H7 (cell line): ENCODE results near the gene CCDC33. TPM values are rescaled to one million over a fixed set of nuclear protein-coding genes. Genes with fewer than 3 reads are reported as not detected.

Source experiments
- DNase-seq: peaks from one replicate; pipeline ENCODE4 v3.0.0; 2012
- H3K27me3 ChIP-seq: 2 replicates; pipeline ENCODE4 v1.6.0; 2011; ENCODE audit warnings: mild to moderate bottlenecking, low read length; ENCODE audit not compliant: control insufficient read depth, insufficient read depth
- H3K36me3 ChIP-seq: replicated peaks from 2 replicates; pipeline ENCODE4 v1.5.1; 2011; ENCODE audit warnings: low read length; ENCODE audit not compliant: control insufficient read depth, insufficient read depth
- H3K4me3 ChIP-seq: 2 replicates; pipeline ENCODE4 v1.5.1; 2011; ENCODE audit warnings: low read depth, mild to moderate bottlenecking, control low read depth, low read length, moderate library complexity; ENCODE audit not compliant: insufficient read depth
- total RNA-seq: library from RNA; depleted of rRNA; stranded (reverse); fragments of >200 nt; shearing (Covaris generic); gene quantifications from 2 replicates; pipeline ENCODE4 v1.2.3, GENCODE V29; 2014

Gene CCDC33
- total RNA-seq, 1 experiment from 2014 or later, result 4.8 TPM

- Histone ChIP-seq H3K4me3 (no peak overlapping the region), H3K36me3 (no peaks in the 10 kb centered on the region), H3K27me3 (peaks cover 15% of the 10 kb centered on the region)
- DNase-seq, result no peak
Measured at GRCh38 chr15:74214324-74215021, 21.7 kb upstream of the CCDC33 start.

DNA sequence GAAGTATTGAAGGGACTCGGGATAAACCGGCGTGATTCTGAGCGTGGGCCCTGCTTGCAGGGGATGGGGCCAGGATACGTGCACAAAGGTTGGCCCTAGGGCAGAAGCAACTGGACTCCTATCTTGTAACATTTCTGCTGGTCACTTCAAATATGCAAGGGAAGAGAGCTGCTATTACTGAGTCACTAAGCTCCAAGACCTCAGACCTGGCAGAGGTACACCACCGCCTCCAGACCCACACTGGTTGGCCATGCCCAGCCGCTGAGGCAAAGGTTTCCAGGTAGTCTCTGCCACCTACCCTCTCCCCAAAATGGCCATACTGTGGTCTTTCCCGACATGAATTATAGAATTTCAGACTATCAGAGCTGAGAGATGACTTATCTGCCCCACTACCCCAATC is 20.2 kb upstream of the CCDC33 start:
- H3K27me3 ChIP-seq, result peaks cover 28% of the 10 kb centered on the region
- no peak for DNase-seq
- no peaks in the 10 kb centered on the region for H3K36me3 ChIP-seq
- no peak overlapping the region for H3K4me3 ChIP-seq

GRCh38 chr15:74216949-74217348 is 19.2 kb upstream of the CCDC33 start:
- no peak for DNase-seq
- Histone ChIP-seq H3K36me3 (no peaks in the 10 kb centered on the region), H3K4me3 (no peak overlapping the region), H3K27me3 (peaks cover 37% of the 10 kb centered on the region)

DNA sequence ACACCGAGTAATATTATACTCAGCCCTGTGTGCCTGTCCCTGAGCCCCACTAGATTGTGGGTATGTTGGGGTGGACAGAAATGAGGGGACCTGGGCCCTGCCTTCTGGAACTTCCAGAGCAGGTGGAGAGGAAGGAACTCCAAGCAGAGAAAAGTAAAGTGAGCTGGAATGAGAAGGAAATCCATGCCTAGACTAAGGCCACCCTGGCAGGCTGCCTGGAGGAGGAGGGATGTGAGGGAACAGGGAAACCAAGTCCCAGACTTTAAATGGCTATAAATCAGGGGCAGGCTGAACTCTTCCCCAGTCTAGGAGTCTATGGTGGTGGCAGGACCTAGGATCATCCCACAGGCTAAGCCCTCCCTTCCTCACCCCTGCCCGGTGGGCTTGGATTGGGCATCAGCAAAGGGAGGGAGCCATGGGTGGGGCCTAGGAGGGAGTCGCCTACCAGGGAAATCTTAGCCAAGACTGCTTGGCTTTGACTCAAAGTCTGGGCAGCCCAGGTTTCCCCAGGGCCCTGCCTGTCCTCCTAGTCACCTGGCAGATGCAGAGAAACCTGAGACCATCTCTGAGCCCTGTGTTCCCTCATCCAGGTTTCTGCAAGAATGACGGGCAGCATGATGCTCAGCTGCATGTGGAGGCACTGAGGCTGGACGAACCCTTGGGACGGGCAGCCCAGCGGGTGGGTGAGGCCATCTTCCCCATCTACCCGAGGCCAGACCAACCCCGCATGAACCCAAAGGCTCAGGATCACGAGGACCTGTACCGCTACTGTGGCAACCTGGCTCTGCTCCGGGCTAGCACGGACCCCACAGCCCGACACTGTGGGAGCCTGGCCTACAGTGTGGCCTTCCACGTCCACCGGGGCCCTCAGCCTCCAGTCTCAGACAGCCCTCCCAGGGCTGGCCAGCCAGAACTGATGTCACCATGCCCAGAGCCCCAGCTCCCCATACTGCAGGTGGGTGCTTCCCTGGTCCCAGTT is 17.9 kb upstream of the CCDC33 start:
- no peak for DNase-seq
- Histone ChIP-seq H3K27me3 (peaks cover 50% of the 10 kb centered on the region), H3K36me3 (no peaks in the 10 kb centered on the region), H3K4me3 (no peak overlapping the region)

- H3K4me3 ChIP-seq, result no peak overlapping the region
- H3K27me3 ChIP-seq, result peaks cover 72% of the 10 kb centered on the region
- no peaks in the 10 kb centered on the region for H3K36me3 ChIP-seq
- no peak for DNase-seq
Measured at GRCh38 chr15:74220475-74221248, 15.5 kb upstream of the CCDC33 start.

DNA sequence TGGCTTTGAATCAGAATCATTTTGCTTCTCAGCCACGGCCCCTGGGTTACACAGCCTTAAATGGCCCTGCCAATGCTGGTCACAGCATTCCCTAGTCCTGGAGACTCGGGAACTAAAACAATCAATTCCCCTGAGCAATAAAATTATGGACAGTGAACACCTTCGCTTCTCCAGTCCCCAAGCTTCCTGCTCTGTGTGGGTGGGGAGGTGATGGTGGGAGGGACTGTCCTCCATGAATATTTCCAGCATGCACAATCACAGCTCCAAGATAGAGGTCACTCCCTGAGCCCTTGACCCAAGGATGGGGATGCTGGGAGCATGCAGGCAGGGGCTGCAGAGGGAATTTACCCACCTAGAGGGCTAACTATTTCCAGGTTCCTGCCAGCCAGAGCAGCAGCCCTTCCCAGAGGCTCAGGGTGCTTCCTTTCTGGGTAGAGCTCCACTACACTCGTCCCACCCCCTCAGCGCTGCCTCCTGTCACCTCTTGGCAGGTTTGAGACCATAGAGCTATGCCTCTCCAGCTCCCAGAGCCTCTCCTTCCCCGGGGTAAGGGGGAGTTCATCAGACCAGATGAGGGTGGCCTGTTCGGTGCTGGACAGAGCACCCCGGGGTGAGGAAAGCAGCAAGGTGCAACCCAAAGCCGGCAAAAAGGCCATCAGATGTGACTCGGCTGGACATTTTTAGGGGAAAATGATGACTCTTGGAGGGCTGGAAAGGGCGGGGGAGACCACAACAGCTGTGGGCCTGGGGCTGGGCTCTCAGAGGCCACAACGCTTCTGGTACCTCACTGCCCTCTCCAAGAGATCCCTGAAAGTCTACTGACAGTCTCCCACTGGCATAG is 14.5 kb upstream of the CCDC33 start:
- DNase-seq, result peak; percentile 58
- H3K36me3 ChIP-seq, result no peaks in the 10 kb centered on the region
- H3K4me3 ChIP-seq, result no peak overlapping the region
- H3K27me3 ChIP-seq, result peaks cover 73% of the 10 kb centered on the region

- no peaks in the 10 kb centered on the region for H3K36me3 ChIP-seq
- peak; percentile 74 for DNase-seq
- H3K4me3 ChIP-seq, result no peak overlapping the region
- H3K27me3 ChIP-seq, result peaks cover 77% of the 10 kb centered on the region
Measured at GRCh38 chr15:74222240-74223119, 13.6 kb upstream of the CCDC33 start.

- no peaks in the 10 kb centered on the region for H3K36me3 ChIP-seq
- DNase-seq, result no peak
- H3K4me3 ChIP-seq, result no peak overlapping the region
- H3K27me3 ChIP-seq, result peaks cover 60% of the 10 kb centered on the region
Measured at GRCh38 chr15:74225928-74226327, 10.2 kb upstream of the CCDC33 start.

- H3K4me3 ChIP-seq, result no peak overlapping the region
- DNase-seq, result no peak
- H3K36me3 ChIP-seq, result no peaks in the 10 kb centered on the region
- H3K27me3 ChIP-seq, result peaks cover 53% of the 10 kb centered on the region
Measured at GRCh38 chr15:74226761-74227540, 9.2 kb upstream of the CCDC33 start.

GRCh38 chr15:74227968-74228722 is 8.0 kb upstream of the CCDC33 start:
- H3K4me3 ChIP-seq, result no peak overlapping the region; the same call in 1 of the 2 replicates
- peak; percentile 60 for DNase-seq
- H3K36me3 ChIP-seq, result no peaks in the 10 kb centered on the region
- H3K27me3 ChIP-seq, result peaks cover 42% of the 10 kb centered on the region

DNA sequence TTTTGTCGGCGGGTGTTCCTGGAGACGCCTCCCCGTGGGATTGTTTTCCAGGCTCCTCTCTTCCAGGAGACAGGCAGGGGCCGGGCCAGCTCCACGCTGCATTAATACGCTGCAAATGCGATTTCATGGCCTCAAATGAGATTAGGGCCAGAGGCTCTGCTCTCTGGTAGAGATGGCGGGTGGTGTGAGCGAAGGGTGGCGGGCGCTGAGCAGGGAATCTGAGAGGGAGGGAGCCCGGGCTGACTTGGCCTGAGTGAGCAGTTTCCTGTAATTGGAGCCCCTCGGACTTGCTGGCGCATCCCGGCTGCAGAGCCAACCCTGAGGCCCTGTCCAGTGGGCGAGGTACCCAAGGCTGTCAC is 7.4 kb upstream of the CCDC33 start:
- Histone ChIP-seq H3K36me3 (no peaks in the 10 kb centered on the region), H3K27me3 (peaks cover 38% of the 10 kb centered on the region), H3K4me3 (no peak overlapping the region; the same call in 1 of the 2 replicates)
- DNase-seq, result peak; percentile 71

- Histone ChIP-seq H3K36me3 (no peaks in the 10 kb centered on the region), H3K4me3 (no peak overlapping the region), H3K27me3 (peaks cover 28% of the 10 kb centered on the region)
- DNase-seq, result no peak
Measured at GRCh38 chr15:74229686-74230085, 6.4 kb upstream of the CCDC33 start.
